Measurements from ENCODE around the gene RFT1.
A peak's percentile ranks its signal among the peaks of the same experiment; 100 is the strongest.
"Not testable (repeated sequence)": the region's sequence is repeated elsewhere in the genome, so short reads cannot be mapped to it uniquely, and the experiment has no call there.

Gene RFT1

GRCh38 chr3:53065841-53066480 is 64.3 kb downstream of the RFT1 start:
- no peak for DNase-seq (ENCODE audit: low spot score)

DNA sequence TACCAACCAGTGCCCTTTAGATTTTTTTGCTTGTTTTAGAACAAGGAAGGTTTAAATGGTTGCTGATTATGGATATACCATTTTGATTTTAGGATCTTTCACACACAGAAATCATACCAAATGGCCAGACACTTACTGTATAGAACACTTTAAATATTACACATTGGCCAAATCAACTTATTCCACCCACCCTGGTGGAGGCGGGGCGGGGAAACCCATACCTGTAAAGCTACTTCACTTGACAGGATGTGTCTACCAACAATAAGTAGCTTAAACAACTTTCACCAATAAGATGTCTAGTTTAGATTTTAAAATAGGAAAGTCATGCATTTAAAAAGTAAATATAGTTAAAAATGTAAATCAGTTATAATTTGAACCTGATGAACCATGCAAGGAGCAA is 67.3 kb downstream of the RFT1 start:
- no peak for DNase-seq (ENCODE audit: low spot score)

DNA sequence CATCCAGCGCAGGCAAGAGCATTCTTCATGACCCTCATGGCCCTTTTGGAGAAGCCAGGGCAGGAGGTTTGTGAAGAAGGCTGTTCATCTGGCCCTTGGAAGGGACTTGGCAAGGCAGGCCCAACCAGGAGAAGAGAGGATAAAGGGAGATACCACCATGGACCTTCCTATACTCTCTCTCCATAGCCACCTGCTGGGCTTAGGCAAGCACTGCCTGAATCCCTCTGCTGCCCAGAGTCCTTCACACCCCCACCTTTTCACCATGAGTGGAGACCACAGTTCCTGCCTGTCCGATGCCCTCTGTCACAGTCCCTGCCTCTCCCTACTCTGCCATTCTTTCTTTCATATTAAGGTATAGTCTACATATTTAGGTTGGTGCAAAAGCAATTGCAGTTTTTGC is 73.8 kb downstream of the RFT1 start:
- DNase-seq (ENCODE audit: low spot score) = no peak

DNA sequence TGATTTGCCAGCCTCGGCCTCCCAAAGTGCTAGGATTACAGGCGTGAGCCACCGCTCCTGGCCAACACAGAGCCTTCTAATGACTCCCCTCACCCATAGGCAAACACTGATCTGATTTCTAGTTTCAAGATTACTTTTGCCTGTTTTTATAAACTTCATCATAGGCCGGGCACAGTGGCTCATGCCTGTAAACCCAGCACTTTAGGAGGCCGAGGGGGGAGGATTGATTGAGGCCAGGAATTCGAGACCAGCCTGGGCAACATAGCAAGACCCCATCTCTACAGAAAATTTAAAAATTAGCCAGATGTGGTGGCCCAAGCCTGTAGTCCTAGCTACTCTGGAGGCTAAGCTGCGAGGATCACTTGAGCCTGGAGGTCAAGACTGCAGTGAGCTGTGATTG is 76.0 kb downstream of the RFT1 start:
- not testable (repeated sequence) for DNase-seq (ENCODE audit: low spot score)

DNA sequence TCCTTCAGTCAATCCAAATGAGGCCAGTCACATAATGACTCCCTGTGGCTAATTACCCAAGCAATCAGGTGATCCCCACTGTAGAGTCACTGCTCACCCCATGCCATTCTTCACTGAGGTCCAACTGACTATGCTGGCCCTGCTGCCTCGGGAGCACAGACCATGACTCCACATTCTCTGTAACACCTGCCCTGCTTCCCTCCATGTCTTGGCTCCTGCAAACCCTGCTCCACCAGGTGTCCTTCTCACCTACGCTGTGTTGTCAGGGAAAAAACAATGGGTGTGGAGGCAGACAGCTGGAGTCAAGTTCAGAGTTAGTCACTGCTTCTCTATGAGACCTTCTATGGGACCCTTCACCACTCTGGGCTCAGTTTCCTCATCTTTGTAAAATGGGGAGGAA is 78.3 kb downstream of the RFT1 start:
- DNase-seq (ENCODE audit: low spot score) = no peak

GRCh38 chr3:53049987-53050386 is 80.2 kb downstream of the RFT1 start:
- DNase-seq (ENCODE audit: low spot score) = no peak

- peak; percentile 80 for DNase-seq (ENCODE audit: low spot score)
Measured at GRCh38 chr3:53046171-53047170, 83.8 kb downstream of the RFT1 start.

DNA sequence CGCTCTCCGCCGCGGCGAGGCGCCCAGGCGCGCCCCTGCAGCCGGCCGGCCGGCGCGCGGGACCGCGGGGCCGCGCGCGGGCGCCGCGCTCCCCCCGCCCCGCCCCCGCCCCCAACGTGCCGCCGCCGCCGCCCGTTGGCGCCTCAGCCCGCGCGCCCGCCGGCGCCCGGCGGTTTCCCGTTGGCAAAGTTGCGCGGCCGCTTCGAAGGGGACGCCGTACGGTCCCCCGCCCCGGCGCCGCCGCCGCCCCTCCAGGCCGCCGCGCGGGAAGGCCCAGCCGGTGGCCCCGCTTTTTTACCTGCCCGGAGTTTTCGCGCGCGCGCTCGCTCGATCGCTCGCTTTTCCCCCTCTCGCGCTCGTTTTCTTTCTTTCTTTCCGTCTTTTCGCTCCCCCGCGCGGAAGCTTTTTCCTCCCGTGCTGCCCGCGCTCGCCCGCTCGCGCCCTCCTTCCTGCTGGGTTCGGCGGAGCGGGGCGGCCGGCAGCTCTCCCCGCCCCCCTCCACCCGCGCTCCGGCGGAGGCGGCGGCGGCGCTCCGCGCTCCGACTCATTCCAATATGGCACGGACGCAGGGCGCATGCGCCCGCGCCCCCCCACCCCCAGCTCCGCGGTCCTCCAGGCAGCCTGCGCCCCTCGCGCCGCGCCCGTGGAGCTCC is 84.6 kb downstream of the RFT1 start, which contains the start of gene SFMBT1:
Gene SFMBT1 (minus strand): TSS at position 556 of the 653 bp plus-strand sequence. CDS start 76,945 bp downstream, outside the sequence.
- peak; percentile 86 for DNase-seq (ENCODE audit: low spot score)

- peak; percentile 70 for DNase-seq (ENCODE audit: low spot score)
Measured at GRCh38 chr3:53044711-53045517, 85.3 kb downstream of the RFT1 start.

DNA sequence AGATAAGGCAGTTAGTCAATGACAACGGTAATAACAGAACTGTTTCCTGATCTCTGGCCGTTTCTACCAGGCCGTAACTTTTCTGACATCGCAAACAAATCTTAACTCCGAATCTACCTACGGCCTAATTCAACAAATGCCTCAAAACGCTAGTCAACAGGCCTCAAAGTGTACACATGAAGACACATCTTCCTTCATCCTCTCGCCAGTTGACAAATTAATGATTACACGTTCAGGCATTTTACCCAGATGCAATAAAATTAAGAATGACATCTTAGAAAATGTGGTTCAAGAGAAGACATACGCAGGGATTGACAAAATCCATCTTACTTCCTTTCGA is 85.9 kb downstream of the RFT1 start:
- no peak for DNase-seq (ENCODE audit: low spot score)

- DNase-seq (ENCODE audit: low spot score) = no peak
Measured at GRCh38 chr3:53043738-53044137, 86.5 kb downstream of the RFT1 start.

- no peak for DNase-seq (ENCODE audit: low spot score)
Measured at GRCh38 chr3:53042651-53043050, 87.6 kb downstream of the RFT1 start.

DNA sequence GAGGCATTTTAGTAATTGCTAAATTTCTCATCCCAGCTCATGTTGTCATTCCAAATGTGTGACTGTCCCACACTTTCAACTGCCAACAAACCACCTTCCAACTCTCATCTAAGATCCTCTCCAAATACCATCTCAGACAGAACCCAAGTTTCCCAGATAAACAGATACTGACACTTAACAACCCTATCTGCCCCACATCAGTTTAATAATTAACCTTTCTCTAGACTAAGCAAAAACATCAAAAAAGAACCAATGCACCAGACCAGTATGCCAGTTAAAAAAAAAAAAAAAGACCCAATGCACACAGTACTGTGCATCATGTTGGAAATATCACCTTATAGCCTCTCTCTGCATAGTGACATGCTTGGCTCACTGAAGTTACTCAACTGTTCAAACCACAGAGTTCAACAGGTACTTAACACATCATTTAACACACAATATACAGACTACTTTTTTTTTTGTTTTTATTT is 89.8 kb downstream of the RFT1 start:
- DNase-seq (ENCODE audit: low spot score) = no peak

GRCh38 chr3:53039376-53039752 is 90.9 kb downstream of the RFT1 start:
- no peak for DNase-seq (ENCODE audit: low spot score)

DNA sequence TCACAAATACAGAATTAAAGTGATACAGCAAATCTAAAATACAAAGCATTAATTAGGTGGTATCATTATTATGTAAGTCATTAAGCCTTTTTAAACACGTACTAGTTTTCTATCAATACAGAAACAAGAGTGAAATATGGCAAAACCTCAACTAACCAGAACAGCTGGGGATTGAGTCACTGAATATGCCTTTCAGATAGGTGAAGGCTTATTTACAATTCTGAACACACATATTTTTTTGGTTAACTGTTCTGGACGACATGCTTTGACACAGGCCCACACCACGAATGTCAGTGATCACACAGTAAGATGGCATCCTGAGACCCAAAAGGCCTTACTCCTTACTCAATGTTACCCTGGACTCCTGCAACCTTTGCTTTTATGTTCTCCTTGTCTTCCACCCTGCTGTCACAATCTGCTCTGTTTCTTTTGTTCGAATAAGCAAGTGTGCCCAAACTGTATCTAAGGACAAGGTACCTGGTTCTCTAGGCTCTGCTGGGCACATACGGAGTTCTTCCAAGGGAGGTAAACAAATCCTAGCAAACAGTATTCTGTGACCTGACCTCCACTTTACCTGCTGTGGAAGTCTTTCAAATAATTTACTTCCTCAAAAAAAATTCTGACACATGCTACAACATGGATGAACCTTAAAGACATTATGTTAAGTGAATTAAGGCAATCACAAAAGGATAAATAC is 91.4 kb downstream of the RFT1 start:
- DNase-seq (ENCODE audit: low spot score) = no peak
